Activated T-cell treated with anti-CD3 and anti-CD28 coated beads, Interleukin-2, amount 50 U/mL, for 48 hours (primary cell): Measurements from ENCODE around the gene ISG15.
A peak's percentile ranks its signal among the peaks of the same experiment; 100 is the strongest.
"Not testable (repeated sequence)": the region's sequence is repeated elsewhere in the genome, so short reads cannot be mapped to it uniquely, and the experiment has no call there.

ENCODE experiments used
- DNase-seq, 2 experiments: peaks; one replicate each; pipeline ENCODE4 v3.0.0-alpha.2; 2020

The ISG15 gene

DNA sequence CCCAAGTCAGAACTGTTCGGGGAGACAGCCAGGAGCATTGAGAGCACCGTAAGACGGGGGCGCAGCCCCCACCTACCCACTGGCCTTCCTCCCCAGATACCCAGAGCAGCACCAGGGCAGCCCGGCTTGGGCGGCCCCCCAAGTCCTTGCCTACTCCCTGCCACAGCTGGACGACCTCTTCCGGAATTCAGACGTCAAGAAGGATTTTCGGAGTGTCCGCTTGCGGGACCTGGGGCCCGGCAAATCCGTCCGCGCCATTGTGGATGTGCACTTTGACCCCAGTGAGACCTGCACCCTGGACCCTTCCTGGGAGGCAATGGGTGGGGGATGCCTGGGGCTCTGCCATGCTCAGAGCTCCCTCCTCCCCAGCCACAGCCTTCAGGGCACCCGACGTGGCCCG, 34.1 kb downstream of the ISG15 start:
- no peak for DNase-seq

DNA sequence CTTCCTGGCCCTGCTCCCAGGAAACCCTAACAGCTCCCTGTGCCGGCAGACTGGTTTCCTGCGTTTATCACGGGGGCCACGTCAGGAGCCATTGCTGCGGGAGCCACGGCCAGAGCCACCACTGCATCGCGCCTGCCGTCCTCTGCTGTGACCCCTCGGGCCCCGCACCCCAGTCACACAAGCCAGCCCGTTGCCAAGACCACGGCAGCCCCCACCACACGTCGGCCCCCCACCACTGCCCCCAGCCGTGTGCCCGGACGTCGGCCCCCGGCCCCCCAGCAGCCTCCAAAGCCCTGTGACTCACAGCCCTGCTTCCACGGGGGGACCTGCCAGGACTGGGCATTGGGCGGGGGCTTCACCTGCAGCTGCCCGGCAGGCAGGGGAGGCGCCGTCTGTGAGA, 34.7 kb downstream of the ISG15 start:
- no peak for DNase-seq

DNA sequence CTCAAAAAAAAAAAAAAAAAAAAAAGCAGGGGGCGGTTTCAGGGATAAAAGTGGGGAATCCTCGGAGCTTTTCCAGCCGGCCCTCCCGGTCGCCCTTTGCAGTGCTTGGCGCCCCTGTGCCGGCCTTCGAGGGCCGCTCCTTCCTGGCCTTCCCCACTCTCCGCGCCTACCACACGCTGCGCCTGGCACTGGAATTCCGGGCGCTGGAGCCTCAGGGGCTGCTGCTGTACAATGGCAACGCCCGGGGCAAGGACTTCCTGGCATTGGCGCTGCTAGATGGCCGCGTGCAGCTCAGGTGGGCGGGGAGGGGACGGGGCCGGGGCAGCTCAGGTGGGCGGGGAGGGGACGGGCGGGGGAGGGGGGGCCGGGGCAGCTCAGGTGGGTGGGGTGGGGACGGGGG, 35.5 kb downstream of the ISG15 start:
- no peak for DNase-seq

DNA sequence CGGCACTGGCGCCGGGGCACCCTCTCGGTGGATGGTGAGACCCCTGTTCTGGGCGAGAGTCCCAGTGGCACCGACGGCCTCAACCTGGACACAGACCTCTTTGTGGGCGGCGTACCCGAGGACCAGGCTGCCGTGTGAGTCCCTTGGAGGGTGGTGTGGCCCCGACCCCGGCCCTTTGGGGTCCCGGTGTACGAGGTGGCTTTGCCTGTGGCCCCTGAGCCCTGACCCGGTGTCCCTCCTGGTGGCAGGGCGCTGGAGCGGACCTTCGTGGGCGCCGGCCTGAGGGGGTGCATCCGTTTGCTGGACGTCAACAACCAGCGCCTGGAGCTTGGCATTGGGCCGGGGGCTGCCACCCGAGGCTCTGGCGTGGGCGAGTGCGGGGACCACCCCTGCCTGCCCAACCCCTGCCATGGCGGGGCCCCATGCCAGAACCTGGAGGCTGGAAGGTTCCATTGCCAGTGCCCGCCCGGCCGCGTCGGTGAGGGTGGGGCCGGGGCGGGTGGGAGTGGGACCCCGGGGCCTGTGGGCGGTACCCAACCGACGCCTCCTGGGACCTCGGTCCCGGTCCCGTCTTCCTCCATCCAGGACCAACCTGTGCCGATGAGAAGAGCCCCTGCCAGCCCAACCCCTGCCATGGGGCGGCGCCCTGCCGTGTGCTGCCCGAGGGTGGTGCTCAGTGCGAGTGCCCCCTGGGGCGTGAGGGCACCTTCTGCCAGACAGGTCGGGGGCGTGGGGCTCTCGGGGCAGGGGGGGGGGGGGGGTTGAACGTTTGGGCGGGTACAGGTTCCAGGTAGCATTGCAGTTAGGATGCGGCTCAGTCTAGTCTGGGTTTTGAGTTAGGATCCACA, 36.2 kb downstream of the ISG15 start:
- no peak for DNase-seq

DNA sequence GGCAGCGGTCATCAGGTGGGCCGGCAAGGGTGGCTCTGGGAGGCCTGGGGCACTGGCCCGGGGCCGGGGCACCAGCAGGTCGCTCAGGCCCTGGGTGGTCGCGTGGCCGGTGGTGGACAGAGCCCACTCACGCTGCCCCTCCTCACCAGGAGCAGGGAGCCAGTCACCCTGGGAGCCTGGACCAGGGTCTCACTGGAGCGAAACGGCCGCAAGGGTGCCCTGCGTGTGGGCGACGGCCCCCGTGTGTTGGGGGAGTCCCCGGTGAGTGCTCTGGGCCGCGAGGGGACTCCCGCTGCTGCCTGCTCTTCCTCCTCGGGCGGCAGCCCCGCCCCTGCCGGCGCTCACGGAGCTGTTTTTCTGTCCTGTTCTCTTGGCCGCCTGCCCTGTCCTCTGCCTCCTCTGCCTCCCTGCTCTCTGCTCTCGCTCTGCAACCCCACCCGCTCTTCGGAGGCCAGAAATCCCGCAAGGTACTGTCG, 37.3 kb downstream of the ISG15 start:
- no peak for DNase-seq

DNA sequence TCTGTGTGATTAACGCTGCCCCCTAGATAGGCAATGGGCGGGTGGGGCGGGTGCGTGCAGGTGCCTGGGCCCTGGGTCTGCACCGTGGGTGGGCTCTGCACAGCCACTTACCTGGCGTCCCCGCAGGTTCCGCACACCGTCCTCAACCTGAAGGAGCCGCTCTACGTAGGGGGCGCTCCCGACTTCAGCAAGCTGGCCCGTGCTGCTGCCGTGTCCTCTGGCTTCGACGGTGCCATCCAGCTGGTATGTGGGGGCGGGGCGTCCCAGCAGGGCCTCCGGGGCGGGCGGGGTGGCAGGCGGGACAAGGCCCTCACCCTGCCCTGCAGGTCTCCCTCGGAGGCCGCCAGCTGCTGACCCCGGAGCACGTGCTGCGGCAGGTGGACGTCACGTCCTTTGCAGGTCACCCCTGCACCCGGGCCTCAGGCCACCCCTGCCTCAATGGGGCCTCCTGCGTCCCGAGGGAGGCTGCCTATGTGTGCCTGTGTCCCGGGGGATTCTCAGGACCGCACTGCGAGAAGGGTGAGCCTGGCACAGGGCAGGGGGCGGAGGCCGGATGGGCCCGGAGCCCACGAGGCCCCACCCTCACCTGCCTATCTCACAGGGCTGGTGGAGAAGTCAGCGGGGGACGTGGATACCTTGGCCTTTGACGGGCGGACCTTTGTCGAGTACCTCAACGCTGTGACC, 38.0 kb downstream of the ISG15 start:
- no peak for DNase-seq

DNA sequence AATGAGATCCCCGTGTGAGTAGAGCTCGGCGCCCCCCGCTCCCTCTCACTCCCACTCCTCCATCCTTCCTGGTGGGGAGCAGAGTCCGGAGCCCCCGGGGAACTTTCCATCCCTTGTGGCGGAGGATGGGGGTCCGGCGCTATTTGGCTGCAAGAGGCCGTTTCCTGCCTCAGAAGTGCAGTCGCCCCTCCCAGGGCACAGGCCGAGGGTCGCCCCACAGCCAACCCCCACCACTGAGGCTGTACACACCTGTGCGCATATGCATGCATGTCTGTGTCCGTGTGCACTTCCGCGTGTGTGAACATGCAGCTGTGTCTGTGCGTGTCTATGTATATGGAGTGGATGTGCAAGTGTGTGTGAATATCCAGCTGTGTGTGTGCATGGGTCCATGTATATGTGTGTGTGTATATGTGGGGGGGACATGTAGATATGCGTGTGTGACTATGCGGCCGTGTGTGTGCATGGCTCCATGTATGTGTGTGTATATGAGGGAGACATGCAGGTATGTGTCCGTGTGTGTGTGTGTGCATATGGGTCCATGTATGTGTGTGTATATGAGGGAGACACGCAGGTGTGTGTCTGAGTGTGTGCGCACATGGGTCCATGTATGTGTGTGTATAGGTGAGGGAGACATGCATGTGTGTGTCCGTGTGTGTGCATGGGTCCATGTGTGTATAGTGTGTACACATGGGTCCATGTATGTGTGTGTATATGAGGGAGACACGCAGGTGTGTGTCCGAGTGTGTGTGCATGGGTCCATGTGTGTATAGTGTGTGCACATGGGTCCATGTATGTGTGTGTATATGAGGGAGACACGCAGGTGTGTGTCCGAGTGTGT, 38.9 kb downstream of the ISG15 start:
- no peak for DNase-seq

DNA sequence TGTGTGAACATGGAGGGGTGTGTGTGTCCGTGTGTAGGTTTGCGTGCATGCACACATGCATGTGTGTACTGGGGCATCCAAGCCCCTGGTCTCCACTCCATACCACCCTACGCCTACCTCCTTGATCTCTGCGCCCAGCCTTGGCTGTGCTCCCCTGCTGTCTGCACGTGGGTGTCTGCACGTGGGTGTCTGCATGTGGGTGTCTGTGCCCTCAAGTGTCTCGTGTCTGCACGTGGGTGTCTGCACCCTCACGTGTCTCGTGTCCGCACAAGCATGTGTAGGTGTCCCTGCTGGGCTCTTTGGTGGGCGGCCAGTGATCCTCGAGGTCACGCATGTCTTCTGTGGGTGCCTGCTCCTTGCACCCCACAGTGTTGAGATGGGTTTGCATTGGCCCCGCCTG, 39.7 kb downstream of the ISG15 start:
- DNase-seq: no peak

DNA sequence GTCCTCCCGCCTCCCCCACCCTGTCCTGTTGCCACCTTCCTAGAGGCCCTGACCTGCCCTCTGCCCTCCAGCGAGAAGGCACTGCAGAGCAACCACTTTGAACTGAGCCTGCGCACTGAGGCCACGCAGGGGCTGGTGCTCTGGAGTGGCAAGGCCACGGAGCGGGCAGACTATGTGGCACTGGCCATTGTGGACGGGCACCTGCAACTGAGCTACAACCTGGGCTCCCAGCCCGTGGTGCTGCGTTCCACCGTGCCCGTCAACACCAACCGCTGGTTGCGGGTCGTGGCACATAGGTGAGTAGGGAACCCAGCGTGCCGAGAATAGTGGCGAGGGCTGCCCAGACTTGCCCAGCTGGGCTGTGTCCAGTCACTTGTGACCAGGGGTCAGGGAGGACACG, 40.4 kb downstream of the ISG15 start:
- no peak for DNase-seq

DNA sequence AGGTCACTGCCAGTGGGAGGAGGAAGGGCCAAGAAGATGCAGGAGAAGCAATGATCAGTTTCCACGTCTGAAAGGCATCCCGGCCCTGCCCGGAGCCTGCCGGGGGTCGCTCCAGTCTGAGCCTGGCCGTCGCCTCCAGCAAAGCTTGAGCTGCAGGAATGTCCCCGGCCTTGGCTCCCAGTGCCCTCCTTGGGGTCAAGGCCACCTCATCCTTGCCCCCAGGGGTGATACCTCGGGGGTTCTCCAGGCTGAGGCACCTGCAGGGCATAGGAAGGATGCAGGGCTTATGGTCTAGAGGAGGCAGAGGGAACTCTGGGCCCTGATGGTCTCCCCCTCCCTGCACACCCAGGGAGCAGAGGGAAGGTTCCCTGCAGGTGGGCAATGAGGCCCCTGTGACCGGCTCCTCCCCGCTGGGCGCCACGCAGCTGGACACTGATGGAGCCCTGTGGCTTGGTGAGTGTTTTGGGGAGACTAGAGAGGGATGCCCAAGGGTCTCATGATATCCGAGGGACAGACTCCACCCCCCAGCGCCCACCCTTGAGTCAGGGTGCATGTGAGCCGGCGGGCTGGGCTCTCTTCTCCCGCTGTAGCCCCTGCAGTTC, 40.9 kb downstream of the ISG15 start:
- no peak for DNase-seq

DNA sequence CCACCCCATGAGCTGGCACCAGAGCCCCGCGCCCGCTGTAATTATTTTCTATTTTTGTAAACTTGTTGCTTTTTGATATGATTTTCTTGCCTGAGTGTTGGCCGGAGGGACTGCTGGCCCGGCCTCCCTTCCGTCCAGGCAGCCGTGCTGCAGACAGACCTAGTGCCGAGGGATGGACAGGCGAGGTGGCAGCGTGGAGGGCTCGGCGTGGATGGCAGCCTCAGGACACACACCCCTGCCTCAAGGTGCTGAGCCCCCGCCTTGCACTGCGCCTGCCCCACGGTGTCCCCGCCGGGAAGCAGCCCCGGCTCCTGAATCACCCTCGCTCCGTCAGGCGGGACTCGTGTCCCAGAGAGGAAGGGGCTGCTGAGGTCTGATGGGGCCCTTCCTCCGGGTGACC, 41.7 kb downstream of the ISG15 start:
- no peak for DNase-seq

DNA sequence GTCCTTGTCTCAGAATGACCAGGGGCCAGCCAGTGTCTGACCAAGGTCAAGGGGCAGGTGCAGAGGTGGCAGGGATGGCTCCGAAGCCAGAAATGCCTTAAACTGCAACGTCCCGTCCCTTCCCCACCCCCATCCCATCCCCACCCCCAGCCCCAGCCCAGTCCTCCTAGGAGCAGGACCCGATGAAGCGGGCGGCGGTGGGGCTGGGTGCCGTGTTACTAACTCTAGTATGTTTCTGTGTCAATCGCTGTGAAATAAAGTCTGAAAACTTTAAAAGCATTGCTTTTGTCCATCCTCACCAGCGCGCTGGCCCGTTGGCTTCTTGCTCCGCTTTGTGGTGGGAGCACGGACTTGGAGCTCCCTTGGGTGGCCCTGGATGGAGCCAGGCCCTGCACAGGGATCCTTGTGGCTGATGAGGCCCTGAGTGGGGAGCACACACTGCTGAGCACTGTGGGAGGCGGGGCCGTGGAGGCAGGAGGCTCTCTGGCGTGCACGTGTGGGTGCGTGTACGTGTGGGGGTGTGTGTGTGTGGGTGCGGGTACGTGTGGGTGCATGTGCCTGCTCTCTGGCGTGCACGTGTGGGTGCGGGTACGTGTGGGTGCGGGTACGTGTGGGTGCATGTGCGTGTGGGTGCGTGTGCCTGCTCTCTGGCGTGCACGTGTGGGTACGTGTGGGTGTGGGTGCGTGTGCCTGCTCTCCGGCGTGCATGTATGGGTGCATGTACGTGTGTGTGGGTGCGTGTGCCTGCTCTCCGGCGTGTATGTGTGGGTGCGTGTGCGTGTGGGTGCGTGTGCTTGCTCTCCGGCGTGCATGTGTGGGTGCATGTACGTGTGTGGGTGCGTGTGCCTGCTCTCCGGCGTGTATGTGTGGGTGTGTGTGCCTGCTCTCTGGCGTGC, 42.8 kb downstream of the ISG15 start:
- DNase-seq: no peak

DNA sequence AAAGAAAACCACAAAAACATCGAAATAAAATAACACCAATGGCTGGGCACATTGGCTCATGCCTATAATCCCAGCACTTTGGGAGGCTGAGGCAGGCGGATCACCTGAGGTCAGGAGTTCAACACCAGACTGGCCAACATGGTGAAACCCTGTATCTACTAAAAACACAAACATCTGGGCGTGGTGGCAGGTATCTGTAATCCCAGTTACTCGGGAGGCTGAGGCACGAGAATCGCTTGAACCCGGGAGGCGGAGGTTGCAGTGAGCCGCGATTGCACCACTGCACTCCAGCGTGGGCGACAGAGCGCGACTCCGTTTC, 44.4 kb downstream of the ISG15 start:
- not testable (repeated sequence) for DNase-seq

DNA sequence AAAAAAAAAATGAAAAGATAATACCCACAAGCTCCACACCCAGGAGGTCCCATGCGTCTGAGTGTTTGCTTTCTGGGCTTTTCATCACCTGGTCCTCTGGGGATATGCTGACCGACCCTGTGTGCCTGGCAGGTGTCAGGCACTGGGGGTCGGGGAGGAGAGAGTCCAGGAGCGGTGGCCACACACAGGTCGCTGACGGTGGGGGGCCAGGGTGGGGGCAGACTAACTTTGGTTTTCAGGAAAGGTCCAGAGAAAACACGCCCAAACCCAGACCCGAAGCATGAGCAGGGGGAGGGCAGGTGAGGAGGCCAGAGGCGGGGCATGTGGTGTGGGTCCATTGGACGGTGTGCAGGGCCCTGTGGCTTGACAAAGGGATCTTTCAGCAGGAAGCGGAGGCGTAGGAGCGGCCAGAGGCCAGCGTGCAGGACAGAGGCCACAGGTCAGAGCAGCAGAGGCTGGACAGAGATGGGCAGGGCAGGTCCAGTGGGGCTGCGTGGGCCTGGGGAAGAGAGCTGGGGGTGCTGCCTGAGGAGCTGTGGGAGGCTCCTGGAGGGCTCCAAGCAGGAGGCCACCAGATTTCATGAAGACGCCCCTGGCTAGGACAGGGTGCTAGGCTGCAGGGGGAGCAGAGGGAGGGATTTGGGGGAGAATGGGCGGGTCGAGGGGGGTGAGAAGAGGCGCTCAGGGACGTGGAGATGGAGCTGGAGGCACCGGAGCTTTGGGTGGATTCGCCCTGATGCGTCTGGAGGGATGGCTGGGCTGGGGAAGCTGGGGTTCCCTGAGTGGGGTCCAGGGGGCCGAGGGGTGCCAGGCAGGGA, 45.0 kb downstream of the ISG15 start:
- DNase-seq: peak in 1 of 2 experiments; percentile 26

DNA sequence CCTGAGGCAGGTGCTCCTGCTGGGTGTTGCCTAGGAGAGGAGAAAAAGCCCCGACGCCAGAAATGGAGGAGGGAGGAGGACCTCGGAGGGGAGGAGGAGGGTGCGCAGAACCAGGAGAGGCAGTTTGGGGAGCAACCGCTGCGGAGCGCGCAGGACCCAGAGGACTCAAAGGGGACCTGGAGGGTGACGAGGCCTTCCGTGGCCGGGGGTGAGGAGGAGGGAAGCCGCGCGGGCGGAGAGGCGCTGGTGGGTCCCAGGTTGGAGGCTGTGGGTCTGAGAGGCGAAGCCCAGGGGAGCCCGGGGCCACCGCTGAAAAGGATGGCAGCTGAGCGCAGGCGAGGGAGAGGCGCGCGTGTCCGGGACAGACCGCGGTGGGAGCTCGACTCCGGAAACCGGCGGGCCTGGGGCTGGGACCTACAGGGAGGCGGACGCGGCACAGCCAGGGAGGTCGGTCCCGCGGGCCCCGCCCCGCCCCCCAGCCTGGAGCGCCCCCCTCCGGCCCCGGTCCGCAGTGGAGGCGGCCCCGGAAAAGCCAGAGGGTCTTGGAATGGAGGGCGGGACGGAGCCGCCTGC, 45.7 kb downstream of the ISG15 start:
- DNase-seq: peak in 1 of 2 experiments; percentile 51

DNA sequence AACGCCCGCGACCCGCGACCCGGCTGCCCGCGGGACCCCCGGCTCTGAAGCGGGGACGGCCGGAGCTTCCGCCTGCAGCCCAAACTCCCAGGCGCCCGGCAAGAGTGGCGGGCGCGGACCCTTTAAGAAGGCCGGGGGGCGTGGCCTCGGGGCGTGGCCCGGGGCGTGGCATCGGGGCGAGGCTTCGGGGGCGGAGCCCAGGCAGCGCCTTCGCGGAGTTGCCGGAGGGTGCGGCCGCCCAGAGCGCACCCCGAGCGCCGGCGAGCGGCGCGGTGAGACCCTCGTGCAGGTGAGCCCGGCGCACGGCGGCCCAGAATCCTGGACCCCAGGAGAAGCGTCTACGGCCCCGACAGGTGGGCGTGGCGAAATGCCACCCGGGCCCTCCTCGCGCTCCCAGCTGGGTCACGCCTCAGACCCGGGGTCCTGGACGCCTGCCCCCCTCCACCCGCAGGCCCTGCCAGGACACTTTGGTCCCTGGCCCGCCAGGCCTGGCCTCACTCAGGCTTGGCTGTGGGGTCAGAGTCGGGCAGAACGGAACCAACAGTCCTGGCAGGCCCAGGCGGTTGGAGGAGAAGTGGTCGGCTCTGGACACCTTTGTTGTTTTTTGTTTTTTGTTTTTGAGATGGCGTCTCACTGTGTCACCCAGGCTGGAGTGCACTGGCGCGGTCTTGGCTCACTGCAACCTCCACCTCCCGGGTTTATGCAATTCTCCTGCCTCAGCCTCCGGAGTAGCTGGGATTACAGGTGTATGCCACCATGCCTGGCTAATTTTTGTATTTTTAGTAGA, 46.4 kb downstream of the ISG15 start:
- peak; percentile 98 to 99 for DNase-seq

DNA sequence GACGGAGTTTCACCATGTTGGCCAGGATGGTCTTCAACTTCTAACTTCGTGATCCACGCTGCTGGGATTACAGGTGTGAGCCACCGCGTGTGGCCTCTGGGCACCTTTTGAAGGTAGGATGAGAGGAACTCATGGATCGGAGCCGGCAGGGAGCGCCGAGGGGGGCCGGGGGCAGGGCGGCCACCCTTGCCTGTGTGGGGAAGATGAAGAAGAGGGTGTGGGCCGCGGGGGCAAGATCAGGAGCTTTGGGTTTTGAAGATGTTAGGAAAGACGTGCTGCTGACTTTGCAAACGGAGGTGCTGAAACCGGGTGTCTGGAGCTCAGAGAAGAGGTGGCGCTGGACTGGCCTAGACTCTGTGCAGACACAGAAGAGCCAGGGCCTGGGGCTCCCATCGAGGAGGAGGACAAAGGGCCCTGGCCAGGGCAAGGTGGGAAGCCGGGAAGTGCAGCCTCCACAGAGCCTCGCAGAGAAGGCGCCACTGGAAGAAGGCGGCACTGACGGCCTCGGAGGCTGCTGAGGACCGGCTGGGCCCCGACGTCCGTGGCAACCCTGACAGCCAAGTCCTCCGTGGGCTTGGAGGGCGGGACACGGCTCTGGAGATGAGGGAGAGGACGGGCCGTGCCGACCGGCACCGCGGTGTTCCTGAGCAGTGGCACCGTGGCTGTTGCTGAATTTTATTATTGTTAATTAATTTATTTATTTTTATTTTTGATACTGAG, 47.1 kb downstream of the ISG15 start:
- DNase-seq: no peak

DNA sequence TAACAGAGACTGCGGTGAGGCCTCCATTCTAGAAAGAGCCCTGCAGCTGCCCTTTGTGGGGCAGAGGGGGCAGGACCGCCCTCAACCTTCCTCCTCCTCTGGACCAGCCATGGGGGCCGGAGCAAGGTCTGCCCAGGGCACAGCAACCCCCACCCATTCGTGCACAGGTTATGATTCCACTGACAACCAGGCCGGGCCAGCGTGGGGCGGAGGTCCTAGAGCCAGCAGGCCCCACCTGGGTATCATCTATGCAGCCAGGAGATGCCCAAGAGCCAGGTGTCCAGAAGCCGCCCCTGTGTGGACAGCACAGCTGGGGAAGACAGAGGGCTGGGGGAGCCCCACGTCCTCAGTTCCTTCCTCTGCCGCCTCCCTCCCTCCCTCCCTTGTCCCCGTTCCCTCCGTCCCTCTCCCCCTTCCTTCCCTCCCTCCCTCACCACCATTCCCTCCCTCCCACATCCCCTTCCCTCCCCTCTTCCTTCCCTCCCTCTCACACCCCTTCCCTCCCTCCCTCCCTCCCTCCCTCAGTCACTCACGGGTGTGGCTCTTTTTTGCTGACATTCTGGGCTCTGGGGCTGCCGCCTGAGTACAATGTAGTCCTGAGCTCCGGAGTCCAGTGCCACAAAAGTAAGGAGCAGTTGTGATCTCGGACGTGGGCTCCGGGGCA, 48.5 kb downstream of the ISG15 start:
- no peak for DNase-seq
